H9 (cell line): ENCODE data around the gene ZNF618. TPM values are rescaled to one million over a fixed set of nuclear protein-coding genes. Genes with fewer than 3 reads are reported as not detected.

Source experiments
- DNase-seq: peaks from one replicate; pipeline ENCODE4 v3.0.0-alpha.2; 2017
- H2AFZ ChIP-seq: one replicate; pipeline ENCODE4 v1.6.1; 2013; ENCODE audit warnings: mild to moderate bottlenecking, low read length, control low read depth, moderate library complexity
- H2AK5ac ChIP-seq: 2 replicates; pipeline ENCODE4 v1.6.1; 2013; ENCODE audit warnings: low read length, control low read depth, mixed read lengths; ENCODE audit not compliant: insufficient read length
- H2BK120ac ChIP-seq: one replicate; pipeline ENCODE4 v1.6.1; 2013; ENCODE audit warnings: low read depth, mild to moderate bottlenecking, low read length, control low read depth, inconsistent platforms; ENCODE audit not compliant: poor library complexity, severe bottlenecking
- H2BK12ac ChIP-seq: 2 replicates; pipeline ENCODE4 v1.6.1; 2013; ENCODE audit warnings: low read length, control low read depth, mixed read lengths, low read depth; ENCODE audit not compliant: insufficient read length
- H2BK15ac ChIP-seq: 2 replicates; pipeline ENCODE4 v1.6.1; 2013; ENCODE audit warnings: low read depth, low read length, control low read depth
- H2BK20ac ChIP-seq: one replicate; pipeline ENCODE4 v1.6.1; 2013; ENCODE audit warnings: low read depth, mild to moderate bottlenecking, low read length, control low read depth, inconsistent platforms; ENCODE audit not compliant: poor library complexity, severe bottlenecking
- H2BK5ac ChIP-seq: 2 replicates; pipeline ENCODE4 v1.6.1; 2013; ENCODE audit warnings: low read length, control low read depth, mixed read lengths; ENCODE audit not compliant: insufficient read length
- H3K14ac ChIP-seq: 2 replicates; pipeline ENCODE4 v1.6.1; 2013; ENCODE audit warnings: low read length, control low read depth; ENCODE audit not compliant: insufficient read depth
- H3K18ac ChIP-seq: 2 replicates; pipeline ENCODE4 v1.6.1; 2013; ENCODE audit warnings: low read depth, mild to moderate bottlenecking, mixed read lengths, low read length, control low read depth; ENCODE audit not compliant: insufficient read length
- H3K23ac ChIP-seq: 2 replicates; pipeline ENCODE4 v1.6.1; 2013; ENCODE audit warnings: low read length, control low read depth, mixed read lengths, low read depth; ENCODE audit not compliant: insufficient read length
- H3K23me2 ChIP-seq: 2 replicates; pipeline ENCODE4 v1.6.1; 2013; ENCODE audit warnings: low read depth, mild to moderate bottlenecking, mixed read lengths, low read length, control low read depth; ENCODE audit not compliant: insufficient read length, poor library complexity, severe bottlenecking
- H3K27ac ChIP-seq: 2 replicates; pipeline ENCODE4 v1.5.1; 2013; ENCODE audit warnings: low read length, control low read depth, mixed read lengths, low read depth; ENCODE audit not compliant: insufficient read length
- H3K27me3 ChIP-seq: 2 replicates; pipeline ENCODE4 v1.6.1; 2013; ENCODE audit warnings: low read length, control low read depth, inconsistent platforms; ENCODE audit not compliant: insufficient read depth
- H3K4ac ChIP-seq: 2 replicates; pipeline ENCODE4 v1.6.1; 2013; ENCODE audit warnings: low read depth, mild to moderate bottlenecking, control low read depth, inconsistent platforms, low read length, moderate library complexity
- H3K4me1 ChIP-seq: 2 replicates; pipeline ENCODE4 v1.6.1; 2013; ENCODE audit warnings: low read length, control low read depth, inconsistent platforms; ENCODE audit not compliant: insufficient read depth
- H3K4me2 ChIP-seq: 2 replicates; pipeline ENCODE4 v1.6.1; 2013; ENCODE audit warnings: low read length, control low read depth, mixed read lengths; ENCODE audit not compliant: insufficient read length, insufficient read depth
- H3K56ac ChIP-seq: 2 replicates; pipeline ENCODE4 v1.6.1; 2013; ENCODE audit warnings: low read depth, mild to moderate bottlenecking, mixed read lengths, low read length, control low read depth; ENCODE audit not compliant: insufficient read length
- H3K79me1 ChIP-seq: 2 replicates; pipeline ENCODE4 v1.6.1; 2013; ENCODE audit warnings: low read depth, mild to moderate bottlenecking, moderate library complexity, low read length, control low read depth, inconsistent platforms; ENCODE audit not compliant: insufficient read depth, poor library complexity, severe bottlenecking
- H3K79me2 ChIP-seq: 2 replicates; pipeline ENCODE4 v1.6.1; 2013; ENCODE audit warnings: low read length, control low read depth, inconsistent platforms; ENCODE audit not compliant: insufficient read depth
- H3K9ac ChIP-seq: 2 replicates; pipeline ENCODE4 v1.6.1; 2013; ENCODE audit warnings: low read length, control low read depth, mixed read lengths; ENCODE audit not compliant: insufficient read length; ENCODE audit errors: extremely low read depth
- H3K9me3 ChIP-seq: one replicate; pipeline ENCODE4 v1.6.1; 2013; ENCODE audit warnings: low read depth, low read length, inconsistent platforms; ENCODE audit not compliant: control insufficient read depth
- H3T11ph ChIP-seq: one replicate; pipeline ENCODE4 v1.6.1; 2013; ENCODE audit warnings: mild to moderate bottlenecking, low read length, control low read depth, inconsistent platforms
- H4K20me1 ChIP-seq: one replicate; pipeline ENCODE4 v1.6.1; 2013; ENCODE audit not compliant: control insufficient read depth, insufficient read length, insufficient read depth
- H4K5ac ChIP-seq: 2 replicates; pipeline ENCODE4 v1.6.1; 2013; ENCODE audit warnings: low read depth, mild to moderate bottlenecking, mixed read lengths, low read length, control low read depth; ENCODE audit not compliant: insufficient read length
- H4K8ac ChIP-seq: replicated peaks from 2 replicates; pipeline ENCODE4 v1.6.1; 2013; ENCODE audit warnings: low read length, control low read depth, mixed read lengths, low read depth; ENCODE audit not compliant: insufficient read length
- H4K91ac ChIP-seq: 2 replicates; pipeline ENCODE4 v1.6.1; 2013; ENCODE audit warnings: low read depth, mild to moderate bottlenecking, moderate library complexity, mixed read lengths, low read length, control low read depth; ENCODE audit not compliant: insufficient read length
- H3K27ac Mint-ChIP-seq, 3 experiments: 2 replicates in 2 of 3; 3 replicates in 1 of 3; pipeline ENCODE4 v1.8.0; 2020 to 2021; ENCODE audit warnings: mixed read lengths in 3 of 3, mild to moderate bottlenecking in 1 of 3, moderate library complexity in 1 of 3
- H3K27me3 Mint-ChIP-seq: 2 replicates; pipeline ENCODE4 v1.8.0; 2021; ENCODE audit warnings: low read depth, mild to moderate bottlenecking, moderate library complexity, mixed read lengths
- H3K36me3 Mint-ChIP-seq, 3 experiments: 2 replicates in 2 of 3; 3 replicates in 1 of 3; pipeline ENCODE4 v1.8.0; 2020 to 2021; ENCODE audit warnings: low read depth in 3 of 3, mixed read lengths in 3 of 3; ENCODE audit not compliant: insufficient read depth in 1 of 3
- H3K4me1 Mint-ChIP-seq, 2 experiments: 2 replicates each; pipeline ENCODE4 v1.8.0; 2020; ENCODE audit warnings: mixed read lengths in 2 of 2
- H3K4me3 Mint-ChIP-seq, 2 experiments: 2 replicates in 1 of 2; 3 replicates in 1 of 2; pipeline ENCODE4 v1.8.0; 2020 to 2021; ENCODE audit warnings: mild to moderate bottlenecking in 2 of 2, mixed read lengths in 2 of 2, moderate library complexity in 1 of 2
- H3K9me3 Mint-ChIP-seq, 2 experiments: 2 replicates in 1 of 2; 3 replicates in 1 of 2; pipeline ENCODE4 v1.8.0; 2020; ENCODE audit warnings: mild to moderate bottlenecking in 2 of 2, mixed read lengths in 2 of 2, moderate library complexity in 1 of 2
- WGBS: extraction: QIAGEN DNeasy Blood & Tissue Kit; methylation state at CpG from one replicate; pipeline ENCODE4 v1.1.7; 2013; ENCODE audit warnings: missing lambda C conversion rate, low lambda C conversion rate, mixed read lengths; ENCODE audit not compliant: insufficient read length; ENCODE audit errors: extremely low coverage; 5-methylcytosine and 5-hydroxymethylcytosine counted together
- total RNA-seq: library from RNA; stranded (reverse); gene quantifications from 2 replicates; pipeline ENCODE4 v1.2.1, GENCODE V29; 2021
- TF ChIP-seq, protein P1 (sequence below): fragments of 200-600 bp; sonication (generic); conservative IDR thresholded peaks from 3 replicates; pipeline ENCODE4 v1.8.0; 2021; ENCODE audit warnings: antibody characterized with exemption, mild to moderate bottlenecking

Gene ZNF618
- total RNA-seq, 1 experiment from 2014 or later = 13.6 TPM

DNA sequence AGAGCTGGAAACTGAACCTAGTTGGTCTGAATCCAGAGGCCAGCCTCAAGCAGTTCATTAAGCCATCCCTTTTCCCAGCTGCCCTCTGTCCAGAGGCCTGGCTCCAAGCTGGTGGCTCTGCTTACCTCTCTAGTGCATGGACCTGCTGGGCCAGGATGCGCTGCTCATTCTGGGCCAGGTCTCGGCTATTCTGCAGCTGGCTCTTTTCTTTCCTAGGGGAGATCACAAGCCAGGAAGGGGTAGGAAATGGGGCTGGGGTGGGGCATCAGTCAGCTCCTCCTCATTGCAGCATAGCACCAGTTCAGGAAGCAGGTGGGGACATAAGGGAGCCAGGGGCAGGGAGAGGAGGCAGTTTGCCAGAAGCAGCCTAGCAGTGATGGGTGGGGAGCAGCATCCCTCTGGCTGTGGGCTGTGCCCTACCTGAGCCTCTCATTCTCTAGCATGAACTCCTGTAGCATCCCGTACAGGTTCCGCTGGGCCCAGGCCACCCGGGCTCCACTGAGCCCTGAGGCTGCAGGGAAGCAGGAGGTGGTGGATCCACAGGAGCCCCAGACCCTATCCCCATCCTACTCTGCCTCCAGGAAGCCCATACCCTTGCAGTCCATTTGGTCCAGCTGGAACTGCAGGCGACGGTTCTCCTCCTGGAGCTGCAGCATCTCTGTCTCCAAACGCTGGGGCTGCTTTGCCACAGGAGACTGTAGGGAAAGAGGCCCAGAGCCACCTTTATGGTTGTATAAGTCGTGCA is 217.8 kb downstream of the ZNF618 start:
- Histone ChIP-seq H3K4ac (no peak overlapping the region), H3K23me2 (peaks cover 3% of the 10 kb centered on the region), H3K9ac (no peak overlapping the region), H3K79me1 (no peaks in the 10 kb centered on the region), H2AK5ac (no peak overlapping the region), H4K20me1 (no peaks in the 10 kb centered on the region), H3K4me2 (no peak overlapping the region), H4K5ac (no peak overlapping the region), H2BK5ac (no peak overlapping the region), H2BK20ac (no peak overlapping the region), H3K27me3 (peaks cover 3% of the 10 kb centered on the region; the same call in 1 of the 2 replicates), H3K14ac (no peak overlapping the region; the same call in 1 of the 2 replicates), H2BK15ac (no peak overlapping the region), H2BK120ac (no peak overlapping the region), H3K4me1 (0 out of 2 replicates have a peak, but pooled peaks cover 2% of the 10 kb centered on the region), H3K18ac (no peak overlapping the region), H3K23ac (no peak overlapping the region), H3K79me2 (no peaks in the 10 kb centered on the region), H2AFZ (no peak overlapping the region), H2BK12ac (no peak overlapping the region), H3K9me3 (no peaks in the 10 kb centered on the region), H3T11ph (no peak overlapping the region), H3K56ac (no peak overlapping the region), H3K27ac (no peak overlapping the region), H4K91ac (no peak overlapping the region), H4K8ac (no peak overlapping the region)
- Mint-ChIP-seq H3K27me3 (peaks cover 30% of the 10 kb centered on the region), H3K9me3 (no peaks in the 10 kb centered on the region; a peak in 2 of 5 replicates), H3K36me3 (peaks cover 0 to 7% (median 2%) of the 10 kb centered on the region in 3 experiments; a peak in 3 of 7 replicates), H3K27ac (no peak overlapping the region), H3K4me1 (peaks cover under 1 to 7% of the 10 kb centered on the region in 2 experiments), H3K4me3 (no peak overlapping the region)
- WGBS = no CpG with 5 or more reads among the region's 9 CpGs
- TF ChIP-seq, protein P1, sequence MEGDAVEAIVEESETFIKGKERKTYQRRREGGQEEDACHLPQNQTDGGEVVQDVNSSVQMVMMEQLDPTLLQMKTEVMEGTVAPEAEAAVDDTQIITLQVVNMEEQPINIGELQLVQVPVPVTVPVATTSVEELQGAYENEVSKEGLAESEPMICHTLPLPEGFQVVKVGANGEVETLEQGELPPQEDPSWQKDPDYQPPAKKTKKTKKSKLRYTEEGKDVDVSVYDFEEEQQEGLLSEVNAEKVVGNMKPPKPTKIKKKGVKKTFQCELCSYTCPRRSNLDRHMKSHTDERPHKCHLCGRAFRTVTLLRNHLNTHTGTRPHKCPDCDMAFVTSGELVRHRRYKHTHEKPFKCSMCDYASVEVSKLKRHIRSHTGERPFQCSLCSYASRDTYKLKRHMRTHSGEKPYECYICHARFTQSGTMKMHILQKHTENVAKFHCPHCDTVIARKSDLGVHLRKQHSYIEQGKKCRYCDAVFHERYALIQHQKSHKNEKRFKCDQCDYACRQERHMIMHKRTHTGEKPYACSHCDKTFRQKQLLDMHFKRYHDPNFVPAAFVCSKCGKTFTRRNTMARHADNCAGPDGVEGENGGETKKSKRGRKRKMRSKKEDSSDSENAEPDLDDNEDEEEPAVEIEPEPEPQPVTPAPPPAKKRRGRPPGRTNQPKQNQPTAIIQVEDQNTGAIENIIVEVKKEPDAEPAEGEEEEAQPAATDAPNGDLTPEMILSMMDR = no peak
- DNase-seq = peak; percentile 16
